ENCODE measurements around the gene GUCA2A. TPM values are rescaled to one million over a fixed set of nuclear protein-coding genes. Genes with fewer than 3 reads are reported as not detected.

The GUCA2A gene
- total RNA-seq, 1 donor from 2014 or later = not detected

GRCh38 chr1:42175314-42176054 is 10.9 kb upstream of the GUCA2A start:
- peaks cover 4% of the 10 kb centered on the region for H3K36me3 Mint-ChIP-seq (ENCODE audit: low read depth, unreplicated experiment)
- Histone ChIP-seq H3K36me3 (ENCODE audit: insufficient read depth, low read length) (peaks cover 3% of the 10 kb centered on the region), H3K9me3 (ENCODE audit: insufficient read depth, low read depth, low read length) (no peaks in the 10 kb centered on the region), H3K79me2 (ENCODE audit: insufficient read depth, low read length) (no peaks in the 10 kb centered on the region), H3K4me2 (ENCODE audit: low read length) (no peak overlapping the region), H3K27ac (ENCODE audit: low read depth, low read length) (no peak overlapping the region), H3K4me3 (ENCODE audit: insufficient read depth, low read depth, low read length) (no peak overlapping the region), H4K20me1 (ENCODE audit: insufficient read depth, low read length) (peaks cover 28% of the 10 kb centered on the region), H3K4me1 (ENCODE audit: insufficient read depth, low read length) (peaks cover 22% of the 10 kb centered on the region), H3K27me3 (ENCODE audit: insufficient read depth, low read length) (no peaks in the 10 kb centered on the region), H2AFZ (ENCODE audit: low read depth, low read length) (no peak overlapping the region), H3K9ac (ENCODE audit: low read length) (no peak overlapping the region)
- no peaks in the 10 kb centered on the region for H3K27me3 Mint-ChIP-seq (ENCODE audit: low read depth, unreplicated experiment)
- no peaks in the 10 kb centered on the region for H3K9me3 Mint-ChIP-seq (ENCODE audit: unreplicated experiment)
- FAIRE-seq (no peak), DNase-seq (ENCODE audit: low read depth) (no peak)
- H3K4me1 Mint-ChIP-seq (ENCODE audit: low read depth, unreplicated experiment) = peaks cover 23% of the 10 kb centered on the region
- no peak for TF ChIP-seq EZH2 (IDR thresholded peaks at IDR 0.05; ENCODE audit: insufficient read depth, low read length)
- TF ChIP-seq, protein P1, sequence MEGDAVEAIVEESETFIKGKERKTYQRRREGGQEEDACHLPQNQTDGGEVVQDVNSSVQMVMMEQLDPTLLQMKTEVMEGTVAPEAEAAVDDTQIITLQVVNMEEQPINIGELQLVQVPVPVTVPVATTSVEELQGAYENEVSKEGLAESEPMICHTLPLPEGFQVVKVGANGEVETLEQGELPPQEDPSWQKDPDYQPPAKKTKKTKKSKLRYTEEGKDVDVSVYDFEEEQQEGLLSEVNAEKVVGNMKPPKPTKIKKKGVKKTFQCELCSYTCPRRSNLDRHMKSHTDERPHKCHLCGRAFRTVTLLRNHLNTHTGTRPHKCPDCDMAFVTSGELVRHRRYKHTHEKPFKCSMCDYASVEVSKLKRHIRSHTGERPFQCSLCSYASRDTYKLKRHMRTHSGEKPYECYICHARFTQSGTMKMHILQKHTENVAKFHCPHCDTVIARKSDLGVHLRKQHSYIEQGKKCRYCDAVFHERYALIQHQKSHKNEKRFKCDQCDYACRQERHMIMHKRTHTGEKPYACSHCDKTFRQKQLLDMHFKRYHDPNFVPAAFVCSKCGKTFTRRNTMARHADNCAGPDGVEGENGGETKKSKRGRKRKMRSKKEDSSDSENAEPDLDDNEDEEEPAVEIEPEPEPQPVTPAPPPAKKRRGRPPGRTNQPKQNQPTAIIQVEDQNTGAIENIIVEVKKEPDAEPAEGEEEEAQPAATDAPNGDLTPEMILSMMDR (IDR thresholded peaks at IDR 0.05; ENCODE audit: insufficient read depth, low read depth, low read length) = no peak
- no peak overlapping the region for H3K27ac Mint-ChIP-seq (ENCODE audit: unreplicated experiment)
- H3K4me3 Mint-ChIP-seq (ENCODE audit: unreplicated experiment) = no peak overlapping the region

- no peaks in the 10 kb centered on the region for H3K36me3 ChIP-seq (ENCODE audit: insufficient read depth, low read length)
- DNase-seq (ENCODE audit: low read depth) = peak; percentile 20
- H3K27me3 Mint-ChIP-seq (ENCODE audit: low read depth, unreplicated experiment) = no peaks in the 10 kb centered on the region
These were observed 9.6 kb upstream of the GUCA2A start for GRCh38 chr1:42173961-42174735.

More at GRCh38 chr1:42173961-42174735, 9.6 kb upstream of the GUCA2A start:
- H3K4me3 Mint-ChIP-seq (ENCODE audit: unreplicated experiment) = no peak overlapping the region
- no peaks in the 10 kb centered on the region for H3K79me2 ChIP-seq (ENCODE audit: insufficient read depth, low read length)
- FAIRE-seq = no peak
- H3K27ac Mint-ChIP-seq (ENCODE audit: unreplicated experiment) = no peak overlapping the region
- peaks cover 4% of the 10 kb centered on the region for H3K36me3 Mint-ChIP-seq (ENCODE audit: low read depth, unreplicated experiment)
- no peaks in the 10 kb centered on the region for H3K9me3 ChIP-seq (ENCODE audit: insufficient read depth, low read depth, low read length)
- no peak overlapping the region for H3K27ac ChIP-seq (ENCODE audit: low read depth, low read length)
- H3K4me1 Mint-ChIP-seq (ENCODE audit: low read depth, unreplicated experiment) = peaks cover 25% of the 10 kb centered on the region
- no peak overlapping the region for H3K4me3 ChIP-seq (ENCODE audit: insufficient read depth, low read depth, low read length)
- H2AFZ ChIP-seq (ENCODE audit: low read depth, low read length) = no peak overlapping the region
- no peak overlapping the region for H3K9ac ChIP-seq (ENCODE audit: low read length)
- no peak overlapping the region for H3K4me2 ChIP-seq (ENCODE audit: low read length)
- H3K9me3 Mint-ChIP-seq (ENCODE audit: unreplicated experiment) = no peaks in the 10 kb centered on the region
- no peaks in the 10 kb centered on the region for H3K27me3 ChIP-seq (ENCODE audit: insufficient read depth, low read length)
- H4K20me1 ChIP-seq (ENCODE audit: insufficient read depth, low read length) = peaks cover 19% of the 10 kb centered on the region
- TF ChIP-seq, protein P1 (IDR thresholded peaks at IDR 0.05; ENCODE audit: insufficient read depth, low read depth, low read length) = no peak
- no peak for TF ChIP-seq EZH2 (IDR thresholded peaks at IDR 0.05; ENCODE audit: insufficient read depth, low read length)
- peaks cover 18% of the 10 kb centered on the region for H3K4me1 ChIP-seq (ENCODE audit: insufficient read depth, low read length)

Data from astrocyte (in vitro differentiated cells and primary cell).